ENCODE results near the gene ARHGAP18. TPM values are rescaled to one million over a fixed set of nuclear protein-coding genes. Genes with fewer than 3 reads are reported as not detected.

The ARHGAP18 gene
- total RNA-seq, 2 donors from 2014 or later, result 14.3 to 17.7 TPM

- Histone ChIP-seq H3K9me3 (ENCODE audit: control insufficient read depth, low read length) (peaks cover 5% of the 10 kb centered on the region), H3K9ac (ENCODE audit: extremely low read depth, low read length, poor library complexity, severe bottlenecking) (no peak overlapping the region), H3K27ac (ENCODE audit: low read depth, low read length) (no peak overlapping the region), H3K27me3 (ENCODE audit: control insufficient read depth, insufficient read depth, low read length, poor library complexity, severe bottlenecking) (no peaks in the 10 kb centered on the region), H3K4me1 (ENCODE audit: control insufficient read depth, insufficient read depth, low read length) (peaks cover 13% of the 10 kb centered on the region), H3K4me3 (ENCODE audit: low read length) (no peak overlapping the region), H3K36me3 (ENCODE audit: control insufficient read depth, insufficient read depth, low read length) (no peaks in the 10 kb centered on the region)
- 87 to 91% methylated on average over 2 to 5 of the region's 5 CpGs for WGBS, 2 experiments (ENCODE audit: insufficient coverage in 1 of 2, insufficient read length in 1 of 2)
- Mint-ChIP-seq H3K9me3 (peaks cover 3% of the 10 kb centered on the region), H3K36me3 (ENCODE audit: low read depth) (peaks cover 5% of the 10 kb centered on the region), H3K4me3 (no peak overlapping the region), H3K27me3 (ENCODE audit: insufficient read depth) (no peaks in the 10 kb centered on the region), H3K27ac (no peak overlapping the region), H3K4me1 (peaks cover 52% of the 10 kb centered on the region)
- TF ChIP-seq CTCF (conservative IDR thresholded peaks at IDR 0.05), result no peak
- no peak for DNase-seq
Measured at GRCh38 chr6:129646642-129647041, 63.3 kb downstream of the ARHGAP18 start.

GRCh38 chr6:129645830-129646579 lies 64.0 kb downstream of the ARHGAP18 start:
- H3K4me3 ChIP-seq (ENCODE audit: low read length), result no peak overlapping the region

GRCh38 chr6:129645106-129645829 lies 64.7 kb downstream of the ARHGAP18 start:
- H3K27me3 Mint-ChIP-seq (ENCODE audit: insufficient read depth), result no peaks in the 10 kb centered on the region
- DNase-seq, result no peak
- TF ChIP-seq CTCF (conservative IDR thresholded peaks at IDR 0.05), result no peak
- peaks cover 5% of the 10 kb centered on the region for H3K9me3 ChIP-seq (ENCODE audit: control insufficient read depth, low read length)
- no peak overlapping the region for H3K9ac ChIP-seq (ENCODE audit: extremely low read depth, low read length, poor library complexity, severe bottlenecking)
- H3K9me3 Mint-ChIP-seq, result peaks cover 3% of the 10 kb centered on the region
- no peak overlapping the region for H3K27ac ChIP-seq (ENCODE audit: low read depth, low read length)
- H3K36me3 Mint-ChIP-seq (ENCODE audit: low read depth), result peaks cover 5% of the 10 kb centered on the region
- peaks cover 50% of the 10 kb centered on the region for H3K4me1 Mint-ChIP-seq
- WGBS, 2 experiments (ENCODE audit: insufficient coverage in 1 of 2, insufficient read length in 1 of 2), result 79 to 82% methylated on average over 5 to 6 of the region's 6 CpGs
- peaks cover 10% of the 10 kb centered on the region for H3K4me1 ChIP-seq (ENCODE audit: control insufficient read depth, insufficient read depth, low read length)
- H3K27ac Mint-ChIP-seq, result peak overlapping the region; percentile 53
- no peak overlapping the region for H3K4me3 Mint-ChIP-seq
- H3K36me3 ChIP-seq (ENCODE audit: control insufficient read depth, insufficient read depth, low read length), result no peaks in the 10 kb centered on the region
- no peaks in the 10 kb centered on the region for H3K27me3 ChIP-seq (ENCODE audit: control insufficient read depth, insufficient read depth, low read length, poor library complexity, severe bottlenecking)
- H3K4me3 ChIP-seq (ENCODE audit: low read length), result no peak overlapping the region

More at GRCh38 chr6:129645830-129646579, 64.0 kb downstream of the ARHGAP18 start:
- Histone ChIP-seq H3K27ac (ENCODE audit: low read depth, low read length) (no peak overlapping the region), H3K4me1 (ENCODE audit: control insufficient read depth, insufficient read depth, low read length) (peaks cover 10% of the 10 kb centered on the region), H3K27me3 (ENCODE audit: control insufficient read depth, insufficient read depth, low read length, poor library complexity, severe bottlenecking) (no peaks in the 10 kb centered on the region), H3K9ac (ENCODE audit: extremely low read depth, low read length, poor library complexity, severe bottlenecking) (no peak overlapping the region), H3K36me3 (ENCODE audit: control insufficient read depth, insufficient read depth, low read length) (no peaks in the 10 kb centered on the region), H3K9me3 (ENCODE audit: control insufficient read depth, low read length) (peaks cover 5% of the 10 kb centered on the region)
- no peak overlapping the region for H3K4me3 Mint-ChIP-seq
- no peak overlapping the region for H3K27ac Mint-ChIP-seq
- DNase-seq, result no peak
- WGBS, 2 experiments (ENCODE audit: insufficient coverage in 1 of 2, insufficient read length in 1 of 2), result 97% methylated on average over 3 of the region's 3 CpGs; no CpG with 5 or more reads in 1 of the 2 experiments
- peaks cover 51% of the 10 kb centered on the region for H3K4me1 Mint-ChIP-seq
- no peak for TF ChIP-seq CTCF (conservative IDR thresholded peaks at IDR 0.05)
- peaks cover 3% of the 10 kb centered on the region for H3K9me3 Mint-ChIP-seq
- H3K27me3 Mint-ChIP-seq (ENCODE audit: insufficient read depth), result no peaks in the 10 kb centered on the region
- H3K36me3 Mint-ChIP-seq (ENCODE audit: low read depth), result peaks cover 5% of the 10 kb centered on the region

Data from endodermal cell (in vitro differentiated cells).